ENCODE data around the gene RAB11FIP3. TPM values are rescaled to one million over a fixed set of nuclear protein-coding genes. Genes with fewer than 3 reads are reported as not detected.
"Not testable (repeated sequence)": the region's sequence is repeated elsewhere in the genome, so short reads cannot be mapped to it uniquely, and the experiment has no call there.

Gene RAB11FIP3
- total RNA-seq, 1 experiment from 2014 or later, result 37.5 TPM

DNA sequence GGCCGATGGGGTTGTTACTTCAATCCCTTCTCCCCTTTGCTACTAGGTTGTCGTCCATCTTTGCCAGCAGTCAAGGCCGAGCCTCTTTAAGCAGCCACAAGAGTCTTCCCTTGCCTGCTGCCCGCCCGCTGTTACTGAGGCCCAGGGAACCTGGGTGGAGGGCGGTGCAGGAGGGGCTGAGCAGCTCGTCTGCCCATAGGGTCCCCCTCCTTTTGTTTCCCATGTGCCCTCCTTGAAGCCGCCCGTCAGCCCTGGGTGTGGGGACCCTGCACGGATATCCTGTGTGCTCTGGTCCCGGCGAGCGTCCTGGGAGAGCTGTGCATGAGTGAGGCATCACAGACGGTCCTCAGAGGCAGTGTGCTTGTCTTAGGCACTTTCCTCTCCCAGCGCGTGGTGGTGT, 64.2 kb downstream of the RAB11FIP3 start:
- H3K4me1 Mint-ChIP-seq (ENCODE audit: insufficient read depth, unreplicated experiment), result no peaks in the 10 kb centered on the region
- ChIA-PET POLR2A (interaction anchor here (0.9 kb wide), 1 partner anchor 16 kb away, joined by 5 read pairs; no protein-coding TSS in a partner anchor), CTCF (no interaction called here)
- peaks cover 40% of the 10 kb centered on the region for H3K36me3 Mint-ChIP-seq (ENCODE audit: insufficient read depth, unreplicated experiment)
- intact Hi-C loops (cut with micrococcal nuclease), result loop anchor here (10.0 kb wide), 1 partner anchor 65 kb away; the partner anchor contains the start of gene RAB11FIP3
- TF ChIP-seq CTCF (IDR thresholded peaks at IDR 0.05; ENCODE audit: unreplicated experiment), result no peak
- no peaks in the 10 kb centered on the region for H3K9me3 Mint-ChIP-seq (ENCODE audit: unreplicated experiment)
- DNase-seq (ENCODE audit: unreplicated experiment), result no peak
- H3K27ac Mint-ChIP-seq (ENCODE audit: low read depth, unreplicated experiment), result no peak overlapping the region
- no peaks in the 10 kb centered on the region for H3K27me3 Mint-ChIP-seq (ENCODE audit: insufficient read depth, unreplicated experiment)
- BruUV-seq (replicated peaks), result no TSS peak
- no peak overlapping the region for H3K4me3 Mint-ChIP-seq (ENCODE audit: unreplicated experiment)

- no peak for TF ChIP-seq CTCF (IDR thresholded peaks at IDR 0.05; ENCODE audit: unreplicated experiment)
- Mint-ChIP-seq H3K4me1 (ENCODE audit: insufficient read depth, unreplicated experiment) (no peaks in the 10 kb centered on the region), H3K9me3 (ENCODE audit: unreplicated experiment) (no peaks in the 10 kb centered on the region), H3K27ac (ENCODE audit: low read depth, unreplicated experiment) (no peak overlapping the region), H3K4me3 (ENCODE audit: unreplicated experiment) (no peak overlapping the region), H3K27me3 (ENCODE audit: insufficient read depth, unreplicated experiment) (no peaks in the 10 kb centered on the region), H3K36me3 (ENCODE audit: insufficient read depth, unreplicated experiment) (peaks cover 42% of the 10 kb centered on the region)
- DNase-seq (ENCODE audit: unreplicated experiment), result no peak
- POLR2A ChIA-PET, result no interaction called here
- intact Hi-C loops (cut with micrococcal nuclease), result loop anchor here (10.0 kb wide), 1 partner anchor 66 kb away; the partner anchor contains the start of gene RAB11FIP3
- CTCF ChIA-PET, result no interaction called here
- no TSS peak for BruUV-seq (replicated peaks)
These were observed 65.3 kb downstream of the RAB11FIP3 start for GRCh38 chr16:490768-491167.

- no peak for TF ChIP-seq CTCF (IDR thresholded peaks at IDR 0.05; ENCODE audit: unreplicated experiment)
- no peak overlapping the region for H3K4me3 Mint-ChIP-seq (ENCODE audit: unreplicated experiment)
- H3K4me1 Mint-ChIP-seq (ENCODE audit: insufficient read depth, unreplicated experiment), result no peaks in the 10 kb centered on the region
- DNase-seq (ENCODE audit: unreplicated experiment), result no peak
- intact Hi-C loops (cut with micrococcal nuclease), result loop anchor here (10.0 kb wide), 1 partner anchor 67 kb away; the partner anchor contains the start of gene RAB11FIP3
- ChIA-PET POLR2A (interaction anchor here (0.5 kb wide), 1 partner anchor 84 kb away, joined by 6 read pairs; no protein-coding TSS in a partner anchor), CTCF (interaction anchor here (0.9 kb wide), 1 partner anchor 37 kb away, joined by 3 read pairs; no protein-coding TSS in a partner anchor)
- no peak overlapping the region for H3K27ac Mint-ChIP-seq (ENCODE audit: low read depth, unreplicated experiment)
- H3K36me3 Mint-ChIP-seq (ENCODE audit: insufficient read depth, unreplicated experiment), result peaks cover 48% of the 10 kb centered on the region
- H3K9me3 Mint-ChIP-seq (ENCODE audit: unreplicated experiment), result no peaks in the 10 kb centered on the region
- H3K27me3 Mint-ChIP-seq (ENCODE audit: insufficient read depth, unreplicated experiment), result no peaks in the 10 kb centered on the region
- no TSS peak for BruUV-seq (replicated peaks)
These were observed 65.9 kb downstream of the RAB11FIP3 start for GRCh38 chr16:491220-491919.

DNA sequence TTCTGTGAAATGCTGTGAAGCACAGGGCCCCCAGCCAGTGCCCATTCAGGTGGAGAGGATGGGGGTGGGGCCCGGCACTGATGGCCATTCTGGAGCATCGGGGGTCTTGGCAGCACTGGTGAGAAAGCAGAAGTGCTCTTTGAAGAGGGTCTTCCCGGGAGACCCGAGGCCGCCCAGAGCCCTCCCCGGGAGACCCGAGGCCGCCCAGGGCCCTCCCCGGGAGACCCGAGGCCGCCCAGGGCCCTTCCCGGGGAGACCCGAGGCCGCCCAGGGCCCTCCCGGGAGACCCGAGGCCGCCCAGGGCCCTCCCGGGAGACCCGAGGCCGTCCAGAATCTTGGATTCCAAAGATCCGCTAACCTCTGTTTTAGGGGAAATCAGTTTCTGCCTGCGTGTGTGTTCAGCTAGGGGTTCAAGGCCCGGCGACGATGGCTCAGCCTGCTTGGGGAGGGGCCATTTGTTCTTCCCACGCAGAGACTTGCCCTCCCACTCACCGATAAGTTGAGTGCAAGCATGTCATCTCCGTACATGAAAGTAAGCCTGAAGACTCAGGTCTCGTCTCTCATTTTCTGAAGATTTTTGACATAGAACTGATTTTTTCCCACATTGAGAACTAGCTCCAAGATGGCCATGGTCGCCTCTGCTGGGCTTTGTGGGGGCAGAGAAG, 66.9 kb downstream of the RAB11FIP3 start:
- H3K27ac Mint-ChIP-seq (ENCODE audit: low read depth, unreplicated experiment), result no peak overlapping the region
- H3K9me3 Mint-ChIP-seq (ENCODE audit: unreplicated experiment), result no peaks in the 10 kb centered on the region
- no peaks in the 10 kb centered on the region for H3K4me1 Mint-ChIP-seq (ENCODE audit: insufficient read depth, unreplicated experiment)
- ChIA-PET CTCF (interaction anchor here (0.6 kb wide), 1 partner anchor 322 kb away, joined by 3 read pairs; no protein-coding TSS in a partner anchor), POLR2A (no interaction called here)
- intact Hi-C loops (cut with micrococcal nuclease), result loop anchor here (10.0 kb wide), 1 partner anchor 68 kb away; the partner anchor contains the start of gene RAB11FIP3
- H3K36me3 Mint-ChIP-seq (ENCODE audit: insufficient read depth, unreplicated experiment), result peaks cover 50% of the 10 kb centered on the region
- no TSS peak for BruUV-seq (replicated peaks)
- DNase-seq (ENCODE audit: unreplicated experiment), result no peak
- H3K27me3 Mint-ChIP-seq (ENCODE audit: insufficient read depth, unreplicated experiment), result no peaks in the 10 kb centered on the region
- TF ChIP-seq CTCF (IDR thresholded peaks at IDR 0.05; ENCODE audit: unreplicated experiment), result no peak
- H3K4me3 Mint-ChIP-seq (ENCODE audit: unreplicated experiment), result no peak overlapping the region

DNA sequence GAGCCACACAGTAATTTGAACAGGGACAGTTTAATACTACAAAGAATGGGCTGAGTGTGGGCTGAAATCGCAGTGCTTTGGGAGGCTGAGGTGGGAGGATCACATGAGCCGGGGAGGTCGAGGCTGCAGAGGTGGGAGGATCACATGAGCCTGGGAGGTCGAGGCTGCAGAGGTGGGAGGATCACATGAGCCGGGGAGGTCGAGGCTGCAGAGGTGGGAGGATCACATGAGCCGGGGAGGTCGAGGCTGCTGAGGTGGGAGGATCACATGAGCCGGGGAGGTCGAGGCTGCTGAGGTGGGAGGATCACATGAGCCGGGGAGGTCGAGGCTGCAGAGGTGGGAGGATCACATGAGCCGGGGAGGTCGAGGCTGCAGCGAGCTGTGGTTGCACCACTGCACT, 69.2 kb downstream of the RAB11FIP3 start:
- H3K4me3 Mint-ChIP-seq (ENCODE audit: unreplicated experiment); H3K27ac Mint-ChIP-seq (ENCODE audit: low read depth, unreplicated experiment); H3K4me1 Mint-ChIP-seq (ENCODE audit: insufficient read depth, unreplicated experiment); POLR2A ChIA-PET; BruUV-seq (replicated peaks); H3K9me3 Mint-ChIP-seq (ENCODE audit: unreplicated experiment); DNase-seq (ENCODE audit: unreplicated experiment); H3K27me3 Mint-ChIP-seq (ENCODE audit: insufficient read depth, unreplicated experiment): not testable (repeated sequence)
- H3K36me3 Mint-ChIP-seq (ENCODE audit: insufficient read depth, unreplicated experiment), result peaks cover 46% of the 10 kb centered on the region
- CTCF ChIA-PET, result interaction anchor here (0.7 kb wide), 1 partner anchor 80 kb away, joined by 4 read pairs; no protein-coding TSS in a partner anchor
- intact Hi-C loops (cut with micrococcal nuclease), result loop anchor here (1.0 to 10.0 kb wide), 3 partner anchors 18 to 108 kb away; partner anchors contain the start of gene RAB11FIP3

Measured in MCF 10A (cell line).